IPS-15b (cell line): ENCODE results near the gene WDR59.

Source experiments
- H3K27me3 ChIP-seq: one replicate; pipeline ENCODE4 v1.6.1; 2013; ENCODE audit warnings: low read length; ENCODE audit not compliant: control insufficient read depth, insufficient read depth
- H3K36me3 ChIP-seq: one replicate; pipeline ENCODE4 v1.6.1; 2013; ENCODE audit warnings: low read length; ENCODE audit not compliant: control insufficient read depth, insufficient read depth
- H3K4me1 ChIP-seq: one replicate; pipeline ENCODE4 v1.6.1; 2013; ENCODE audit warnings: mild to moderate bottlenecking, low read length; ENCODE audit not compliant: control insufficient read depth, insufficient read depth
- H3K4me3 ChIP-seq: one replicate; pipeline ENCODE4 v1.5.1; 2013; ENCODE audit warnings: low read depth, low read length
- H3K9ac ChIP-seq: one replicate; pipeline ENCODE4 v1.6.1; 2013; ENCODE audit warnings: low read depth, mild to moderate bottlenecking, low read length
- H3K9me3 ChIP-seq: one replicate; pipeline ENCODE4 v1.6.1; 2013; ENCODE audit warnings: mild to moderate bottlenecking, low read length; ENCODE audit not compliant: control insufficient read depth, insufficient read depth

Gene WDR59

DNA sequence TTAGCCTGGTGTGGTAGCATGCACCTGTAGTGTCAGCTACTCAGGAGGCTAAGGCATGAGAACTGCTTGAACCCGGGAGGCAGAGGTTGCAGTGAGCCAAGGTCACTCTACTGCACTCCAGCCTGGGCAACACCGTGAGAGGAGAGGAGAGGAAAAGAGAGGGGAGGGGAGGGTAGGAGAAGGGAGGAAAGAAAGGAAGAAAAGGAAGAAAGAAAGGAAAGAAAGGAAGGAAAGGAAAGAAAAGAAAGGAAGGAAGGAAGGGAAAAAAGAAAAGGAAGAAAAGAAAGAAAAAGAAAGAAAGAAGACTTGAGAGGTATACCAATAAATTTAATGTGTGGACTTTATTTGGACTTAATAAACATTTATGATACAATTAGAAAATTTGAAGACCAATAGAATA lies 143.5 kb downstream of the WDR59 start:
- Histone ChIP-seq H3K4me3 (no peak overlapping the region), H3K27me3 (no peaks in the 10 kb centered on the region), H3K9me3 (no peaks in the 10 kb centered on the region), H3K4me1 (peaks cover 2% of the 10 kb centered on the region), H3K36me3 (no peaks in the 10 kb centered on the region), H3K9ac (no peak overlapping the region)

DNA sequence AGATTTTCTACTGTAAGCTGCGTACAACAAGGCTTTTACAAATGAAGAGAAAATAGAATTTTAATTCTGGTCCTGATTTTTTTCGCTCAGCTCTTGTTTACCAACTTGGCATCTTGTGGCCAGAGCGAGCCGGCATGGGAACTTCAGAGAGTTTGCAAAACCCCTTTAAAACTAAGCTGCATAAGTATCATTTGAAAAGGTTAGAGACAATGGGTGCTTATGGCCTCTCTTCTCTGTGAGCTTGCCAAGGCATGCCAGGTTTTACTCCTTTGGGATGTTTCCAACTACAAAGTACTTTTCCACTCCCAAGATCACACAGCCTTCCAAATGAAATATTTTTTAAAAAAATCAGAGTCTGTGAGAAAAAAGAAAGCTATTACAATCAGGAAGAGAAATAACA lies 147.9 kb downstream of the WDR59 start:
- no peaks in the 10 kb centered on the region for H3K36me3 ChIP-seq
- H3K9me3 ChIP-seq, result no peaks in the 10 kb centered on the region
- H3K4me1 ChIP-seq, result peaks cover 2% of the 10 kb centered on the region
- H3K9ac ChIP-seq, result no peak overlapping the region
- no peaks in the 10 kb centered on the region for H3K27me3 ChIP-seq
- no peak overlapping the region for H3K4me3 ChIP-seq

DNA sequence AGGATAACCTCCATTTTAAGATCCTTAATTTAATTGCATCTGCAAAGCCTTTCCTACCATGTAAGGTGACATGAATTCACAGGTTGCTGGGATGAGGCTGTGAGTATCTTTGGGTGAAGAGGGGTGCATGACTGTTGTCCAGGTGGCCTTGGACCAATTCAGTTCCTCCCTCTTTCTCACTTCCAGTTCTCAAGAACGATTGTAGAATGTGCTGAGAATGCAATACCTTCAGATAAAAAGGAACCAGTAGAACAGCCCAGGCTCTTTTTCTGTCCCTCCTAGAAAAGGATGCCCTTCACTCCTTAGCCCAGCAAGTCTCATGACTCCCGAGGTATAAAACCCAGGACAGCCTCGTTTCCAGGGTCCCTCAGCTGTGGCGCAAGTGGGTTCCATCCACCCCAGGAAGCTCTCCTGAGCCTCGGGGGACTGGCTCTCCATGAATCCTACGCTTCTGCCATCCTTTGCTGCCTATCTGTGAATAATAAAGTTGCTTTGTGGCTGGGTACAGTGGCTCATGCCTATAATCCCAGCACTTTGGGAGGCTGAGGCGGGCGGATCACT lies 148.7 kb downstream of the WDR59 start:
- peaks cover 2% of the 10 kb centered on the region for H3K4me1 ChIP-seq

DNA sequence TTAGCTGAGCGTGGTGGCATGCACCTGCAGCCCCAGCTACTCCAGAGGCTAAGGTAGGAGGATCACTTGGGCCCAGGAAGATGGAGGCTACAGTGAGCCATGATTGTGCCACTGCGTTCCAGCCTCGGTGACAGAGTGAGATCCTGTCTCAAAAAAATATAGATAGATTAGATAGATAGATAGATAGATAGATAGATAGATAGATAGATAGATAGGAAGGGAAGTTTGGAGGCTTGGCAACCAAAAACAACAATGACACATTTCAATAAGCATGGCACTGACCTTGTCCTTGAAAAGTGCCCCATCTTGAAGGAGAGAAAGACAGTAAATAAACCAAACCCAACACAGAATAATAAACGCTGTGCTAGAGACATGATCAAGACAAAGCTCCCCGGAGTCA lies 152.7 kb downstream of the WDR59 start:
- Histone ChIP-seq H3K9me3 (no peaks in the 10 kb centered on the region), H3K4me3 (no peak overlapping the region), H3K27me3 (no peaks in the 10 kb centered on the region), H3K9ac (no peak overlapping the region), H3K36me3 (no peaks in the 10 kb centered on the region), H3K4me1 (peaks cover under 1% of the 10 kb centered on the region)

More for the DNA sequence above, 148.7 kb downstream of the WDR59 start:
- H3K36me3 ChIP-seq, result no peaks in the 10 kb centered on the region
- H3K9ac ChIP-seq, result no peak overlapping the region
- H3K27me3 ChIP-seq, result no peaks in the 10 kb centered on the region
- H3K9me3 ChIP-seq, result no peaks in the 10 kb centered on the region
- no peak overlapping the region for H3K4me3 ChIP-seq

DNA sequence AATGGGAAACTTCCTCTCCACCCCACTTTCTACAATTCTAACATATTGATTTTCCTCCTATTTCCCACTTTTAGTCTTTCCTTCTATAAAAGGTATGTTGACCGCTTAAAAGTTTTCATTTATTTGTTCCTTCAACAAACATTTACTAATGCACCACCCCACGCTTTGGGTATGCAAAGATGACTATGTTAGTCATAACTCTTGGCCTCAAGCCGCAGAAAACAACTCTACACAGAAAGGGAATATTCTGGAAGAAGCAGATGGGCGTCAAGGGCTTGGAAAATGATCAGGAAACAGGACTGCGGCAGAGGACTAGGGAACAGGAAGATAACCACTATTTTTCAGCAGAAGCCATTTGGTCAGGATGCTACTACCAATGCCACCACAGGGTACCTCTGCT lies 153.5 kb downstream of the WDR59 start:
- Histone ChIP-seq H3K4me3 (no peak overlapping the region), H3K9ac (no peak overlapping the region), H3K36me3 (no peaks in the 10 kb centered on the region), H3K27me3 (no peaks in the 10 kb centered on the region), H3K9me3 (no peaks in the 10 kb centered on the region), H3K4me1 (peaks cover 4% of the 10 kb centered on the region)

DNA sequence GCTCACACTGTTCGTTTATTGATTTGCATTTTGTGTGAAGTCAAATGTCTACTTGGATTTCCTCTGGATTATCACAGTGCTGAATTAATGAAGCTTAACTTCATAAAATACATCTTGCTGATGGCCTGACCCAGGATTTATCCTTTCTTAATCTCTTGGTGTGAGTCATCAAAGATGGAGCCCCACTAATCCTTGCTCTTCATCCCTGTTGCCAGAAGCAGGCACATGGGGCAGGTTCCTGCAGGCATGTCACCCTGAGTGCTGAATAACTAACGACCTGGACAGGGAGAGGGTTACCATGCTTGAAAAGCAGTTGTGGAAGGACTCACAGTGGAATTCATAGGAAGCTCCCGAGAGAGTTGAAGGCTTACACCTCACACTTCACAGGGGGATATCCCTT lies 154.3 kb downstream of the WDR59 start:
- Histone ChIP-seq H3K27me3 (no peaks in the 10 kb centered on the region), H3K4me1 (peaks cover 6% of the 10 kb centered on the region), H3K4me3 (no peak overlapping the region), H3K9ac (no peak overlapping the region), H3K36me3 (no peaks in the 10 kb centered on the region), H3K9me3 (no peaks in the 10 kb centered on the region)

DNA sequence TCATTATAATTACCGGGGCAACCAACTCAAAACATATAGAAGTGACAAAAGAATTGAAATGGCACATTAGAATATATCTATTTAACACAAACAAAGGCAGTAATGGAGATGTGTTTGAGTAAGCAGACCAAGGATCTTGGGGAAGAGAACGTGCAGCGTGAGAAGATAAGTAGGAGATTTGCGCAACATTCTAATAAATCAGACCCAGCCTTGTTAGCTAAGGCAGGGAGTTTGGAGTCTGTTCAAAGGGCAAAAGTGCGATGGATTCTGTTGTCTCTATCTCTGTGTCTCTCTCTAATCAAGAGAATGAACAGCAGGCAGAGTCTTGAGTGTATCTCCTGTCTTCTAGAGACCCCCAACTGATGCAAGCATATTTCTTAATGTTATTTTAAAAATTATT lies 155.3 kb downstream of the WDR59 start:
- H3K36me3 ChIP-seq, result no peaks in the 10 kb centered on the region
- H3K4me3 ChIP-seq, result no peak overlapping the region
- H3K27me3 ChIP-seq, result no peaks in the 10 kb centered on the region
- no peaks in the 10 kb centered on the region for H3K9me3 ChIP-seq
- H3K4me1 ChIP-seq, result peaks cover 6% of the 10 kb centered on the region
- H3K9ac ChIP-seq, result no peak overlapping the region

DNA sequence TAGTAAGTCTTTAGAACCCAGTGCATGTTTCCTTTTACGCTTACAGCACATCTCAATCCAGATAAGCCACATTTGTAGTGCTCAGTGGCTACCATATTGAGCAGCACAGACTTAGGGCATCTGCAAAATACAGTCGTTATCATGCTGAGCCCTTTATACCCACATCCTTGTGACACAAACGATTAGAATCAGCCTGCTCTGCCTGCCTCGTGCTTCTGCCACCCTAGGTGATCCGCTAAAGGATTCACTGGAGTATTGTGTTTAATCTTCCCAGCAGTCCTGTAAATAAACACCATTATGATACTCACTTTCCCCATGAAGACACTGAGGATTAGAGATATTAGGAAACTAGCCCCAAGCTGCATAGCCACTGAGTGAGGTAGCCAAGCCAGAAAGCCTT lies 159.0 kb downstream of the WDR59 start:
- Histone ChIP-seq H3K27me3 (no peaks in the 10 kb centered on the region), H3K4me3 (no peak overlapping the region), H3K9me3 (no peaks in the 10 kb centered on the region), H3K36me3 (no peaks in the 10 kb centered on the region), H3K4me1 (peaks cover 6% of the 10 kb centered on the region), H3K9ac (no peak overlapping the region)

DNA sequence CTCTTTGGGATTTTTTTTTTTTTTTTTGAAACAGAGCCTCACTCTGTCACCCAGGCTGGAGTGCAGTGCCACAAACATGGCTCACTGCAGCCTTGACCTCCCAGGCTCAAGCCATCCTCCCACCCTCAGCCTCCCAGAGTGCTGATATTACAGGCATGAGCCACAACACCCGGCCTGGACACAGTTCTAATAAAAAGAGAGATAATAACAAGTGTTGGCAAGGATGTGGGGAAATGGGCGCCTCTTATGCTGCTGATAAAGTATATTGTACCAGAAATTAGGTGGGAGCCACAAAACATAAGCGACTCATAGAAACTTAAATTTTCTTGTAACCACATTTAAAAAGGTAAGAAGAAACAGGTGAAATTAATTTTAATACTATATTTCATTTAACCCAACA lies 159.9 kb downstream of the WDR59 start:
- Histone ChIP-seq H3K4me1 (peaks cover 6% of the 10 kb centered on the region), H3K36me3 (no peaks in the 10 kb centered on the region)

More for the DNA sequence above, 159.9 kb downstream of the WDR59 start:
- H3K4me3 ChIP-seq, result no peak overlapping the region
- no peak overlapping the region for H3K9ac ChIP-seq
- no peaks in the 10 kb centered on the region for H3K27me3 ChIP-seq
- H3K9me3 ChIP-seq, result no peaks in the 10 kb centered on the region
